ENCODE measurements around the gene IDE. TPM values are rescaled to one million over a fixed set of nuclear protein-coding genes. Genes with fewer than 3 reads are reported as not detected.

The IDE gene
- total and polyA plus RNA-seq, 2 of the 13 experiments (the other 11 are each of a cell fraction or from before 2014, with no cell fraction given), result 16.1 to 52.1 TPM

DNA sequence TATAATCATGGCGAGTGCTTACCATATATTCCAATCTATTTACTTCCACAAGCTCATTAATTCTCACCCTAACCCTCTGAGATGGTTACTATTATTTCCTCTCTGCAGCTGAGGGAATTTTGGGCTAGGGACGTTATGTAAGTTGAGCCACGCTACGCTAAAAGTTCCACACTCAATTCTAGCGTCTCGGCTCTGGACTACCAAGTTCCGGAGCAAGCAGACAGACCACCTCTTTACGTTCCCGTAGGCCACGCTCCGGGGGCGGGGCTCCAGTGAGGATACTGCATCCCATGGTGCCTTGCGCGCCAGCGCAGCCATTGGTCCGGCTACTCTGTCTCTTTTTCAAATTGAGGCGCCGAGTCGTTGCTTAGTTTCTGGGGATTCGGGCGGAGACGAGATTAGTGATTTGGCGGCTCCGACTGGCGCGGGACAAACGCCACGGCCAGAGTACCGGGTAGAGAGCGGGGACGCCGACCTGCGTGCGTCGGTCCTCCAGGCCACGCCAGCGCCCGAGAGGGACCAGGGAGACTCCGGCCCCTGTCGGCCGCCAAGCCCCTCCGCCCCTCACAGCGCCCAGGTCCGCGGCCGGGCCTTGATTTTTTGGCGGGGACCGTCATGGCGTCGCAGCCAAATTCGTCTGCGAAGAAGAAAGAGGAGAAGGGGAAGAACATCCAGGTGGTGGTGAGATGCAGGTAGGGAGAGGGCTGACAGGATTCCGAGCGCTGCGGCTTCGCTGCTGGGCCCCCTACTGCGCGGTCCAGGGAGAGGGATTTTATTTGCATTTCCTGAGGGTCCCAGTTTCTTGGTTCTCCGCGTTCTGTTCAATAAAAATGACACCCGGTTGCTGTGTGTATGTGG lies 19.1 kb upstream of the IDE start, which contains the start of gene KIF11 (continued):
- TF ChIP-seq, protein P1, sequence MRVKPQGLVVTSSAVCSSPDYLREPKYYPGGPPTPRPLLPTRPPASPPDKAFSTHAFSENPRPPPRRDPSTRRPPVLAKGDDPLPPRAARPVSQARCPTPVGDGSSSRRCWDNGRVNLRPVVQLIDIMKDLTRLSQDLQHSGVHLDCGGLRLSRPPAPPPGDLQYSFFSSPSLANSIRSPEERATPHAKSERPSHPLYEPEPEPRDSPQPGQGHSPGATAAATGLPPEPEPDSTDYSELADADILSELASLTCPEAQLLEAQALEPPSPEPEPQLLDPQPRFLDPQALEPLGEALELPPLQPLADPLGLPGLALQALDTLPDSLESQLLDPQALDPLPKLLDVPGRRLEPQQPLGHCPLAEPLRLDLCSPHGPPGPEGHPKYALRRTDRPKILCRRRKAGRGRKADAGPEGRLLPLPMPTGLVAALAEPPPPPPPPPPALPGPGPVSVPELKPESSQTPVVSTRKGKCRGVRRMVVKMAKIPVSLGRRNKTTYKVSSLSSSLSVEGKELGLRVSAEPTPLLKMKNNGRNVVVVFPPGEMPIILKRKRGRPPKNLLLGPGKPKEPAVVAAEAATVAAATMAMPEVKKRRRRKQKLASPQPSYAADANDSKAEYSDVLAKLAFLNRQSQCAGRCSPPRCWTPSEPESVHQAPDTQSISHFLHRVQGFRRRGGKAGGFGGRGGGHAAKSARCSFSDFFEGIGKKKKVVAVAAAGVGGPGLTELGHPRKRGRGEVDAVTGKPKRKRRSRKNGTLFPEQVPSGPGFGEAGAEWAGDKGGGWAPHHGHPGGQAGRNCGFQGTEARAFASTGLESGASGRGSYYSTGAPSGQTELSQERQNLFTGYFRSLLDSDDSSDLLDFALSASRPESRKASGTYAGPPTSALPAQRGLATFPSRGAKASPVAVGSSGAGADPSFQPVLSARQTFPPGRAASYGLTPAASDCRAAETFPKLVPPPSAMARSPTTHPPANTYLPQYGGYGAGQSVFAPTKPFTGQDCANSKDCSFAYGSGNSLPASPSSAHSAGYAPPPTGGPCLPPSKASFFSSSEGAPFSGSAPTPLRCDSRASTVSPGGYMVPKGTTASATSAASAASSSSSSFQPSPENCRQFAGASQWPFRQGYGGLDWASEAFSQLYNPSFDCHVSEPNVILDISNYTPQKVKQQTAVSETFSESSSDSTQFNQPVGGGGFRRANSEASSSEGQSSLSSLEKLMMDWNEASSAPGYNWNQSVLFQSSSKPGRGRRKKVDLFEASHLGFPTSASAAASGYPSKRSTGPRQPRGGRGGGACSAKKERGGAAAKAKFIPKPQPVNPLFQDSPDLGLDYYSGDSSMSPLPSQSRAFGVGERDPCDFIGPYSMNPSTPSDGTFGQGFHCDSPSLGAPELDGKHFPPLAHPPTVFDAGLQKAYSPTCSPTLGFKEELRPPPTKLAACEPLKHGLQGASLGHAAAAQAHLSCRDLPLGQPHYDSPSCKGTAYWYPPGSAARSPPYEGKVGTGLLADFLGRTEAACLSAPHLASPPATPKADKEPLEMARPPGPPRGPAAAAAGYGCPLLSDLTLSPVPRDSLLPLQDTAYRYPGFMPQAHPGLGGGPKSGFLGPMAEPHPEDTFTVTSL (CRISPR knock-in tag; IDR thresholded peaks at IDR 0.05; ENCODE audit: borderline replicate concordance), result peak; percentile 48; the same call in 1 of the 2 replicates
- TF ChIP-seq ZNF841 (CRISPR knock-in tag; IDR thresholded peaks at IDR 0.05; ENCODE audit: borderline replicate concordance) (0 out of 2 replicates have a peak, but pooled peaks have one; percentile 57), ZNF552 (CRISPR knock-in tag; IDR thresholded peaks at IDR 0.05; ENCODE audit: borderline replicate concordance) (peak; percentile 54; the same call in 1 of the 2 replicates), MTF1 (CRISPR knock-in tag; IDR thresholded peaks at IDR 0.05) (no peak), ZNF792 (CRISPR knock-in tag; IDR thresholded peaks at IDR 0.05) (peak; percentile 48; the same call in 1 of the 2 replicates), ZNF605 (CRISPR knock-in tag; IDR thresholded peaks at IDR 0.05) (peak; percentile 85), RBFOX2 (IDR thresholded peaks at IDR 0.05; ENCODE audit: low read depth, low read length) (peak; percentile 76), NCOA2 (CRISPR knock-in tag; IDR thresholded peaks at IDR 0.05) (peak; percentile 30; the same call in 1 of the 2 replicates), ZNF230 (CRISPR knock-in tag; IDR thresholded peaks at IDR 0.05) (no peak), GABPA (IDR thresholded peaks at IDR 0.05; ENCODE audit: low read depth, low read length) (no peak), GABPA (CRISPR knock-in tag; IDR thresholded peaks at IDR 0.05; ENCODE audit: low read depth) (peak; percentile 62), HOXA3 (CRISPR knock-in tag; IDR thresholded peaks at IDR 0.05) (peak; percentile 72), FOXM1 (CRISPR knock-in tag; IDR thresholded peaks at IDR 0.05) (peak; percentile 97), RAD21 (CRISPR knock-in tag; IDR thresholded peaks at IDR 0.05) (no peak), POLR2G (IDR thresholded peaks at IDR 0.05; ENCODE audit: low read depth, low read length) (peak; percentile 98), FOXO1 (CRISPR knock-in tag; IDR thresholded peaks at IDR 0.05) (no peak), HOXA5 (CRISPR knock-in tag; IDR thresholded peaks at IDR 0.05) (0 out of 2 replicates have a peak, but pooled peaks have one; percentile 36), ZNF83 (CRISPR knock-in tag; IDR thresholded peaks at IDR 0.05; ENCODE audit: borderline replicate concordance) (peak; percentile 75; the same call in 1 of the 2 replicates), ZNF180 (CRISPR knock-in tag; IDR thresholded peaks at IDR 0.05; ENCODE audit: borderline replicate concordance, low read depth) (no peak), KLF16 (CRISPR knock-in tag; IDR thresholded peaks at IDR 0.05) (peak in 1 of 2 experiments; percentile 66; a peak in 2 of 4 replicates)
- TF ChIP-seq, protein P2, sequence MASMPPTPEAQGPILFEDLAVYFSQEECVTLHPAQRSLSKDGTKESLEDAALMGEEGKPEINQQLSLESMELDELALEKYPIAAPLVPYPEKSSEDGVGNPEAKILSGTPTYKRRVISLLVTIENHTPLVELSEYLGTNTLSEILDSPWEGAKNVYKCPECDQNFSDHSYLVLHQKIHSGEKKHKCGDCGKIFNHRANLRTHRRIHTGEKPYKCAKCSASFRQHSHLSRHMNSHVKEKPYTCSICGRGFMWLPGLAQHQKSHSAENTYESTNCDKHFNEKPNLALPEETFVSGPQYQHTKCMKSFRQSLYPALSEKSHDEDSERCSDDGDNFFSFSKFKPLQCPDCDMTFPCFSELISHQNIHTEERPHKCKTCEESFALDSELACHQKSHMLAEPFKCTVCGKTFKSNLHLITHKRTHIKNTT (CRISPR knock-in tag; IDR thresholded peaks at IDR 0.05), result no peak; the same call in 1 of the 2 replicates
- TF ChIP-seq, protein P3, sequence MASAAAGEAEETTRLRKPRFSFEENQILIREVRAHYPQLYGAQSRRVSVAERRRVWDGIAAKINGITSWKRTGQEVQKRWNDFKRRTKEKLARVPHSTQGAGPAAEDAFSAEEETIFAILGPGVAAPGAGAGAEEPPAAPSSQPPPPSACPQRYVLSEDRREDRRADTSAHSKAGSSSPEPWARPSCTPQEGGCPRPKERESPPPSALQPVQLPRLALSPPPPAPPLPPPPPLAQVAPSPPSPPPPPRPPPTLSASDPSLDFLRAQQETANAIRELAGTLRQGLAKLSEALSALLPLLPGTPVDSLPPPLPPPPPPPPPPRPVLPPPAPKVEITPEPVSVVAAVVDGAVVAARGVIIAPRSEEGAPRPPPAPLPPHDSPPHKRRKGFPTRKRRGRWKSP (CRISPR knock-in tag; IDR thresholded peaks at IDR 0.05), result peak; percentile 99
- TF ChIP-seq, protein P4, sequence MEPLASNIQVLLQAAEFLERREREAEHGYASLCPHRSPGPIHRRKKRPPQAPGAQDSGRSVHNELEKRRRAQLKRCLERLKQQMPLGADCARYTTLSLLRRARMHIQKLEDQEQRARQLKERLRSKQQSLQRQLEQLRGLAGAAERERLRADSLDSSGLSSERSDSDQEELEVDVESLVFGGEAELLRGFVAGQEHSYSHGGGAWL (CRISPR knock-in tag; IDR thresholded peaks at IDR 0.05), result peak; percentile 67

Data from HepG2 (cell line).